ENCODE data around the gene TREH. TPM values are rescaled to one million over a fixed set of nuclear protein-coding genes. Genes with fewer than 3 reads are reported as not detected.

Gene TREH
- total RNA-seq, 2 experiments from 2014 or later: not detected

DNA sequence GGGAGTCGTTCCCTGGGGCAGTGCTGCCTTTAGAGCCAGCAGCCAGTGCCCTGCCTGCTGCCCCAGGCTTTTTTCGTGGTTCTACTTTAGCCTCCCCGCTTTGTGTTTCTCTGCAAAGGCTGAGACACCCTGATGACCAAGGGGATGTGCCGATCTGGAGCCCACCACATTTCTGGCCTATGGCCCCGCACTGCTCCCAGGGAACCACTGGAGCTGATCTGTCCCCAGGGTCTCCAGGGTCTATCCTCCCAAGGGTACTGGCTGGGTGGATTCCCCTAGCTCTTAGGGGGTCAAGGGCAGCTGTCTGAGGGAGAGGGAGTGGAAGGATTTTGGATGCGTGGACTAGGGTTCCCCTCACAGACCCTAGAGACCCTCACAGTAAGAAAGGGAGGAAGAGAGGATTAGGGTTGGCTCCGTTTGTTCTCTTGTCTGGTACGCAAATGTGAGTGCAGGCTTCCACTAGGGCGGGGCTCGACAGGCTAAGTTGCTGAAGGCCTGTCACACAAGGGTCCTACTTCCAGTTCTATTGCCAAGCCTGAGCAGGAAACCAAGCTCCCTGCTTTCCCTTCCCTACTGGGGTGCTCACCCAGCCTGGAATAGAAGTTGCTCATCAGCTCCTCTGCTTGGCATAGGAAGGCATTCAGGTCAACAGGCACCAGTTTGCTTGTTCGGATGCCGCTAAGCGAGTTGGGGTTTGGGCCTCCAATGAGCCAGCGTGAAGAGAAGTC, 19.3 kb downstream of the TREH start:
- Mint-ChIP-seq H3K4me1 (peaks cover 3% of the 10 kb centered on the region), H3K36me3 (ENCODE audit: low read depth) (no peaks in the 10 kb centered on the region), H3K9me3 (no peaks in the 10 kb centered on the region), H3K27me3 (peaks cover 4% of the 10 kb centered on the region), H3K4me3 (no peak overlapping the region), H3K27ac (no peak overlapping the region)
- POLR2A ChIA-PET: interaction anchor here (1.6 kb wide), 1 partner anchor 131 kb away, joined by 5 read pairs; the partner anchor contains the start of gene DDX6
- DNase-seq: no peak
- CTCF ChIA-PET: interaction anchor here (0.6 to 2.3 kb wide), 10 partner anchors 10 to 67 kb away, joined by 3 to 8 read pairs (median 4); partner anchors contain the start of gene TREH

DNA sequence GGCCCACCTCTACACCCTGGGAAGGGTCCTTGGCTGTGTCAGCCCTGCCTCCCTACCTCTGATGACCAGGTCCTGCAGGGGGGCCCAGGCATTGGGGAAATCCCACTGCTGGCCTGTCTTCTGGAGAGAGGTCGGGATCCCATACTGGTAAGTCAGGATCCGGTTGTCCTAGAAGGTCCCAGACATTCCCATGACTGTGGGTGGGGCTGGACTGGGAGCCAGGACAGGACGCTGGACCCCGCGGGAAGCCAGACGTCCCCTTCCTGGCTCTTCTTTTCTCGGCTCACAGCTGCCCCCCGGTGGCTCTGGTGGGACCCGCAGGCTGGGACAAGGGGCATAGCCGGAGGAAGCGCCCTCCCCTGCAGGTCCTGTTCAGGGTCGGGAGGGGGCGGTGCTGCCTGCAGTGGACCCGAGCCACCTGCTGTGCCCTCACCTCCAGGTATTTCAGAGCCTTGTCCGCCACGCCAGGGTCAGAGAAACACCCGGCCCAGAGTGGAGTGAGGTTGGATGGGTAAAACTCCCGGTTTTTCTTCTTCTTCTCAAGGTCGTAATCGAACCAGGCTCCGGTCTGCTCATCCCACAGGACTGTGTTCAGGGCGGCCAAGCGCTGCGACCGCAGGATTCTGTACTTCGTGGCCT, 20.0 kb downstream of the TREH start:
- ChIA-PET POLR2A (interaction anchor here (1.6 kb wide), 1 partner anchor 132 kb away, joined by 5 read pairs; the partner anchor contains the start of gene DDX6), CTCF (interaction anchor here (0.6 to 2.3 kb wide), 12 partner anchors 11 to 253 kb away, joined by 3 to 8 read pairs (median 4); no protein-coding TSS in a partner anchor)
- Mint-ChIP-seq H3K4me1 (peaks cover 3% of the 10 kb centered on the region), H3K27me3 (peaks cover 4% of the 10 kb centered on the region), H3K4me3 (no peak overlapping the region), H3K27ac (no peak overlapping the region), H3K36me3 (ENCODE audit: low read depth) (no peaks in the 10 kb centered on the region), H3K9me3 (no peaks in the 10 kb centered on the region)
- DNase-seq: peak; percentile 88

DNA sequence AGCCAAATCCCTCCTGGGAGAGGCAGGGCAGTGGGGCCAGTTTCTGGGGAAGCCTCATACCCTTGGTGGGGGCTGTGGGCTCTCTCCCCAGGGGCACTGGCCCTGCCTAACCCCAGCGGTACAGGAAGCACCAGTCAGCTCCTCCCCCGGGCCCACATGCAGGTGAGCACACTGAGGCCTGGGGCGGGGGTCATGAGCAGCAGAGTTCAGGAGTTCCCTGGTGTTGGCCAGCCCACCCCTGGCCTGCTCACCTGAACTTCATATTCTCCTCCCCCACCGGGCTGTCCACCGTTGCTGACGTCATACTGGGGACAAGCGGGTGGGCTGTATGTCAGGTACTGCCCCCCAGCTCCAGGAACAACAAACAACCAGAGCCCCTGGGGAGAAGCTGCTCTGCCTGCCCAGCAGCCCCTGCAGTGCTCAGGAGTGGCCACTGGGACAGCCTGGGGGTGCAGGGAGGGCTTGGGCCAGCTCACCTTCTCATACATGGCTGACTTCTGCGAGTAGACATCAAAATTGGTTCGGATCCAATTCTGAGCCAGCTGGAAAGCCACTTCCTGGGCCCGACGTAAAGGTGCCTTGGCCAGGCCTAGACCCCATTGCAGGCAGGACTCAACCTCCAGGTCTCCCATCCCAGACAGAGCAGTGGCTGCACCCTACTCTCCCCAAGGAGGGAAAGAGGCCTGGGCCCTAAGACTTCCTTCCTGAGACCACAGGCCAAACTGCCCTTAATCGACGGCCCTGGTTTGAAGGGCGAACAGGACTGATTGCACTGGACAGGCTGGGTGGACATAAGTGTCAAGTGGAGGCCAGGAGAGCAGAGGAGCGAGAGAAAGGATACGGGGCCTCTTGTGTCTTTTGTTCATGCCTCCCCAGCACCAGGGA, 20.8 kb downstream of the TREH start:
- H3K4me3 Mint-ChIP-seq: no peak overlapping the region
- no peak overlapping the region for H3K27ac Mint-ChIP-seq
- H3K27me3 Mint-ChIP-seq: peaks cover 4% of the 10 kb centered on the region
- peaks cover 3% of the 10 kb centered on the region for H3K4me1 Mint-ChIP-seq
- CTCF ChIA-PET: interaction anchor here (0.6 to 2.3 kb wide), 13 partner anchors 10 to 254 kb away, joined by 3 to 8 read pairs (median 3); no protein-coding TSS in a partner anchor
- POLR2A ChIA-PET: no interaction called here
- no peaks in the 10 kb centered on the region for H3K9me3 Mint-ChIP-seq
- no peaks in the 10 kb centered on the region for H3K36me3 Mint-ChIP-seq (ENCODE audit: low read depth)
- no peak for DNase-seq

DNA sequence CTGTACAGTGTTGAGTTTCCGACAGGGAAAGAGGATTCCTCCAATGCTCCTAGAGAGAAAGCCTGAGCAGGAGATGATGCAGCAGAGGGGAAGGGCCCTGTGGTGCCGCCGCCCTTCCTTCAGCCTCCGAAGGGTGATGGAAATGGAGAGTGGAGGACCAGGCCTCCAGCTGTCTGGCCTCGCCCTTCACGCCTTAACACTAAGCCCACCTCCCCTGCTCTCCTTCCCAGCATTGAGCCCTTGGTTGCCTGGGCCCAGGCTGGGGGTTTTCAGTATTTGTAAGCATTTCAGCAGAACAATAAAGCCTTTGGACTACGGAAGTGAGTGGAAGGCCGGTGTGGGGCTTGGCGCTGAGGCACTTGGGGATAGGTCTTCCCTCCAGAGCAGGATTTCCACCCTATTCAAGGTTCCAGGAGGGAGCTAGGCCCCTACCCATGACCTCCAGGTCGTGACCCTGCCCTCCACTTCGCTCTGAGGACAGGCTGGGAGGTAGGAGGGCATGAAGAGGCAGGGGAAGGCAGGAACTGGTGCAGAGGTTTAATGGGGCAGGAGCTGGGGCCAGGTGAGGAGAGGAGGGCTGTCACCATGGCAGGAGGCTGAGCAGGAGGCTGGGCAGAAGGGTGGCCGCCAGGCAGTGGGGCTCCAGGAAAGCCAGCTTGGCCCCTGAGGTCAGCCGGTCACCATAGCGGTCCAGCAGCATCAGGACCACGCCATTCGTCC, 21.6 kb downstream of the TREH start:
- POLR2A ChIA-PET: no interaction called here
- H3K9me3 Mint-ChIP-seq: no peaks in the 10 kb centered on the region
- no peak for DNase-seq
- H3K36me3 Mint-ChIP-seq (ENCODE audit: low read depth): no peaks in the 10 kb centered on the region
- CTCF ChIA-PET: interaction anchor here (0.9 to 2.3 kb wide), 5 partner anchors 11 to 63 kb away, joined by 3 to 8 read pairs (median 5); no protein-coding TSS in a partner anchor
- peaks cover 4% of the 10 kb centered on the region for H3K4me1 Mint-ChIP-seq
- H3K4me3 Mint-ChIP-seq: no peak overlapping the region
- H3K27ac Mint-ChIP-seq: no peak overlapping the region
- no peaks in the 10 kb centered on the region for H3K27me3 Mint-ChIP-seq

DNA sequence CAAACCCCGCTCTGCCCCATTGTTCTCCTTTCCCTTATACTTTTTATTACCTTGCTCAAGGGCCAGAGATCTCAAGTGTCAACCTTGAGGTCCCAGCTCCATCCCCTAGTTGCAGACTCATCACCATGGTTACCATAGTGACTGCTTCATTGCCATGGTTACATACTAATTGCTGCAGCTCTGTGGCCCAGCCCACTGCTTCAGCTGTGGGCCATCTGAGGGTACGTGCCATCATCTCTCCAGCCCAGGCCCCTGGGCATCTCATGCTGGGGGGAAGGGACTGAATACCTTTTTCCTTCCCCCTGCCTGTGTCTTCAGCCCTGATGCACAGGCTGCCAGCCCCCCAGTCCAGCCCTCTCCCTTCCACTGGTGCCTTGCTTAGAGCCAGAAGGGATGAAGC, 22.2 kb downstream of the TREH start:
- Mint-ChIP-seq H3K9me3 (no peaks in the 10 kb centered on the region), H3K27ac (no peak overlapping the region), H3K27me3 (no peaks in the 10 kb centered on the region), H3K4me3 (no peak overlapping the region), H3K36me3 (ENCODE audit: low read depth) (no peaks in the 10 kb centered on the region), H3K4me1 (peaks cover 10% of the 10 kb centered on the region)
- ChIA-PET POLR2A (no interaction called here), CTCF (interaction anchor here (1.0 to 1.6 kb wide), 3 partner anchors 33 to 362 kb away, joined by 3 to 5 read pairs (median 4); no protein-coding TSS in a partner anchor)
- DNase-seq: no peak

DNA sequence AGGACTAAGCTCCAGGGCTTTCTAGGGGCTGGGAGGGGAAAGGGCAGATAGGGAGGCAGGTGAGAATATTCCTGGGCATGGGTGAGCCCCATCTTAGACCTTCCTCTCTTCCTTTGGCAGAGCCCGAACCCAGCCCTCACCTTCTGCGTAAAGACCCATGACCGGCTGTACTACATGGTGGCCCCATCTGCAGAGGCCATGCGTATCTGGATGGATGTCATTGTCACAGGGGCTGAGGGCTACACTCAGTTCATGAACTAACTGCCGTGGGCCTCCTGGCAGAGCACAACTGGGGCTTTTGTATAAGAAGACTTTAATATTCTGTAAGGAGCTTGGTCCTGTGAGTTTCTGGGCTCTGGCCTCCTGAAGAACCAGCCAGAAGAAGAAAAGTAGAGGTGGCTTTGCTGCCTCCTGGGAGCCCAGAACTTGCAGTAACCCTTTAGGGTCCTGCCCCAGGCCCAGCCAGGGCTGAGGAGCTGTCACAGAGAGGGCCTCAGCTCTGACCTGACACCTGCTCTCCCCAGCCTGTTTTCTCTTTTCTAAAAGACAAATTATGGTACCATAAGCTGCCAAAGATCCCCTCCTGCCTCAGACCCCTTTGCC, 22.8 kb downstream of the TREH start:
- POLR2A ChIA-PET: no interaction called here
- H3K27me3 Mint-ChIP-seq: no peaks in the 10 kb centered on the region
- no peaks in the 10 kb centered on the region for H3K9me3 Mint-ChIP-seq
- H3K27ac Mint-ChIP-seq: no peak overlapping the region
- peaks cover 11% of the 10 kb centered on the region for H3K4me1 Mint-ChIP-seq
- CTCF ChIA-PET: interaction anchor here (1.0 to 1.5 kb wide), 2 partner anchors 33 to 361 kb away, joined by 3 to 4 read pairs; no protein-coding TSS in a partner anchor
- no peak overlapping the region for H3K4me3 Mint-ChIP-seq
- DNase-seq: no peak
- H3K36me3 Mint-ChIP-seq (ENCODE audit: low read depth): no peaks in the 10 kb centered on the region

DNA sequence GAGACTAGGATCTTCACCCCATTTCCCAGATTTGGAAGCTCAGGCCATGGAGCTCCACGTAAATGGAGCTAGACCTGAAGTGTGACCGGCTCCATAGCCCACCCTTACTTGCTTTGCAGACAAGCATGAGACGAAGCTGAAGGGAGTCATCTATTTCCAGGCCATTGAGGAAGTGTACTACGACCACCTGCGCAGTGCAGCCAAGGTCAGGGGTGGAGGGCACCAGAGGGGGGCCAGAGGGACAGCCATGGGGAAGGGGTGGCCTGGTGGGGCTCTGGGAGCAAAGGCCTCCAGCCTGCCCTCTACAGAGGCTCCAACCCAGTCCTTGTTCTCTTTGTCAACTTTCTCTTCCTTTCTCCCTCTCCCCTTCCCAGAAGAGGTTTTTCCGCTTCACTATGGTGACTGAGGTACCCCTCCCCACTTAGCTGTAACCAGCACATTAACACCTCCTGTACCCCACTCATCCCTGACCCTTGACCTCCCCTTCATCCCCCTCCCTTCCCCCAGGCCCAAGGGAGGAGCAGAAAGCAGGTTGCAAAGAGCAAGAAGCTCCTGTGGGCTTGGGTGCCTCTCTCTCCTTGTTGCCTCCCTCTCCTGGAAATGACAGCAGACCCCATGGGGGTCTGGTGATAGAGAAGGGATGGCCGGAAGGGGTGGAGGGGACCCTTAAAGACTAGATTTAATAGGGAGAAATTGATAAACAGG, 23.8 kb downstream of the TREH start:
- Mint-ChIP-seq H3K4me1 (peaks cover 11% of the 10 kb centered on the region), H3K27ac (no peak overlapping the region), H3K4me3 (no peak overlapping the region), H3K36me3 (ENCODE audit: low read depth) (no peaks in the 10 kb centered on the region), H3K9me3 (no peaks in the 10 kb centered on the region), H3K27me3 (no peaks in the 10 kb centered on the region)
- DNase-seq: no peak
- POLR2A ChIA-PET: no interaction called here
- CTCF ChIA-PET: no interaction called here

DNA sequence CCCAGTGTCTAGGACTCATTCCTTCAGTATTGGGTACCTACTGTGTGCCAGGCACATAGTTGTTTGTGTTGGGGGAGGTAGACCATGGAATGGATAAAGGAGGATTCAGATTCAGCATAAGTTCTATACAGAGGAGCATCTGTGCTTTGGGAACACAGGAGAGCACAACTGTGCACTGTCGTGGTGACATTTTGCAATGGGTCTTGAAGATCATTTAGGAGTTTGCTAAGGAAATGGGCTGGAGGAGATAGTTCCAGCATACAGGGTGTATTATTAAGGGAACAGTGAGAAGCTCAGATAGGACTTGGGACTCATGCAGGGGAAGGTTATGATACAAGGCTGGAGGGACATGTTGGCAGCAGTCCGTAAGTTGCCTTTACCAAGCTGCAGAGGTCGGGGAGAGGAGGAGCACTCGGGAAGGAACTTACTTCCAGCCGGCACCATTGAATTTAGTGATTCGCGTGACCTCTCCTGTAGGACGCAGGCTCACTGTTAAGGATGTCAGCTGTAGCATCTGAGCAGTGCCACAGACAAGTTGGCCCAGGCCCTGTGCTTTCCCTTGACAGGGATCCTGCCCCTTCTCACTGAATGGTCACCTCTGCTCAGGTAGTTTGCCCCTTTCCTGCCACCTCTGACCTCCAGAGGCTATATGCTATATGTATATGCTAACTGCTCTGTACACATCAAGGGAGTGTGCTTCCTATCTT, 25.6 kb downstream of the TREH start:
- H3K36me3 Mint-ChIP-seq (ENCODE audit: low read depth): no peaks in the 10 kb centered on the region
- H3K27ac Mint-ChIP-seq: no peak overlapping the region
- POLR2A ChIA-PET: no interaction called here
- no peaks in the 10 kb centered on the region for H3K27me3 Mint-ChIP-seq
- CTCF ChIA-PET: no interaction called here
- H3K4me3 Mint-ChIP-seq: no peak overlapping the region
- H3K9me3 Mint-ChIP-seq: no peaks in the 10 kb centered on the region
- H3K4me1 Mint-ChIP-seq: peaks cover 8% of the 10 kb centered on the region
- DNase-seq: no peak

DNA sequence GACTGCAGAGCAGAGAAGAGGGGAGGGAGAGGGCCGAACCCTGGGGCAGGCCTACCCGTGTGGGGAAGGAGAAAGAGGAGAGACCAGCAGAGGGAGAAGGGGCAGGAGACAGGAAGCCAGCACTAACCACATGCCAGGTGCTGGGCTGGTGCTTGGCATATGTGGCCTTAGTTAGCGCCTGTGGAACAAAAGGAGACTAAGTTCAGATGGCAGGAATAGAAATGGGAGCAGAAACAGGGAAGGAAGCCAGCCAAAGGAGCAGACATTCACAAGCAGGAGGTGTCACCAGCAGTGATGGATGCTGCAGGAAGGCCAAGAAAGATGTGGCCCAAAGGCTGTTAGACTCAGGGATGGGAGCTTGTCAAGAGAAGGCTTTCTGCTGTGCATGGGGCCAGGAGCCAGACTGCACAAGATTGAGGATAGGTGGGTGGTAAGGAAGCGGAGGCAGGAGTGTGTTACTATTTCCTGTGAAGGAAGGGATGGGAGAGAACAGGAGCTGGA, 26.7 kb downstream of the TREH start:
- Mint-ChIP-seq H3K27ac (no peak overlapping the region), H3K4me1 (peaks cover 8% of the 10 kb centered on the region)
- DNase-seq: no peak

DNA sequence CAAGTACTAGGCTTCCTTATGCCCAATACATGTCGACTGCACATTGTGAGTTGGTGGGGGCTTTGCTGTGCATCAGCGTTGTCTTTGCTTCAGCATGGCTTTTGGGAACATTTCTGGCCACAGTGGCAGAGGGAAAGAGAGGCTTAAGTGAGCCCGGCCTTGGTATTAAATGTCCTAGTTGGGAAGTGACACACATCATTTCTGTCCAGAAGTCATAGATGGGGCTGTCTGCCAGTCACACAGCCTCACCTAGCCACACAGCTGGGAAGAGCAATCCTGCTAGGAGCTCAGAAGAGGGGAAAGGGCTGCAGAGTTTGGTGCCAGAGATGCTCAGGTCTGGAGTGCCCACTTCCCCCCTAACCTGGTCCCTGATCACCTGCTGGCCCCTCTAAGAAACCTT, 27.6 kb downstream of the TREH start:
- CTCF ChIA-PET: no interaction called here

More for the DNA sequence above, 26.7 kb downstream of the TREH start:
- Mint-ChIP-seq H3K36me3 (ENCODE audit: low read depth) (no peaks in the 10 kb centered on the region), H3K27me3 (peaks cover 1% of the 10 kb centered on the region), H3K9me3 (no peaks in the 10 kb centered on the region), H3K4me3 (no peak overlapping the region)
- ChIA-PET POLR2A (no interaction called here), CTCF (no interaction called here)

DNA sequence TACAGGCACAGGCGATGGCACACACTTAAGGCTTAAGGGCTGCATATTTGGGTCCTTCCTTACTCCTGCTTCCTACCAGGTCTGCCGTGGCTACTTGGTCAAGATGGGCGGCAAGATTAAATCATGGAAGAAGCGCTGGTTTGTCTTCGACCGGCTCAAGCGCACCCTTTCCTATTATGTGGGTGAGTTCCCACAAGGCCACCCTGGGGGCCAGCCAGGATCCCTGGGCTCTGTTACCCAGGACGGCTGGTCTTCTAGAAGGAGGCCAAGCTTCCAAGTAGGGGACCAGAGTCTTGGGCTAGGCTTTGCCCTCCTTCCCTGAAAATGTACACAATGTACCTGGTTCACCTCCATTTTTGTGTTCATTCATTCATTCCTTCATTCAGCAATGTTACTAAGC, 29.1 kb downstream of the TREH start:
- no peak overlapping the region for H3K4me3 Mint-ChIP-seq
- no peaks in the 10 kb centered on the region for H3K9me3 Mint-ChIP-seq
- H3K27ac Mint-ChIP-seq: no peak overlapping the region
- ChIA-PET CTCF (no interaction called here), POLR2A (no interaction called here)
- no peak for DNase-seq
- no peaks in the 10 kb centered on the region for H3K36me3 Mint-ChIP-seq (ENCODE audit: low read depth)
- H3K27me3 Mint-ChIP-seq: peaks cover 1% of the 10 kb centered on the region
- H3K4me1 Mint-ChIP-seq: peaks cover 8% of the 10 kb centered on the region

More for the DNA sequence above, 27.6 kb downstream of the TREH start:
- Mint-ChIP-seq H3K27ac (no peak overlapping the region), H3K4me1 (peaks cover 8% of the 10 kb centered on the region), H3K36me3 (ENCODE audit: low read depth) (no peaks in the 10 kb centered on the region), H3K4me3 (no peak overlapping the region), H3K27me3 (peaks cover 1% of the 10 kb centered on the region), H3K9me3 (no peaks in the 10 kb centered on the region)
- POLR2A ChIA-PET: no interaction called here
- no peak for DNase-seq

All from activated CD4-positive, alpha-beta memory T cell treated with anti-CD3 and anti-CD28 coated beads, Interleukin-2, amount 10 ng/mL, durations not matched to agents 7 days and 5 days (primary cell).